Posterior cingulate gyrus (tissue), 11 donors: ENCODE measurements around the gene GDI1.

Experiments
- DNase-seq, 10 donors: peaks; one replicate each; pipeline versions ENCODE4 v3.0.0 to v3.0.0-alpha.2; 2020 to 2021; ENCODE audit warnings: mixed read lengths in 3 of 10
- intact Hi-C: fragments of 100-400 bp; cut with DNase I; formaldehyde crosslinking; loops from one replicate; pipeline ENCODE4 v1.15.1; 2023

The GDI1 gene

GRCh38 chrX:154404625-154405192 lies 32.2 kb upstream of the GDI1 start:
- intact Hi-C loops, result no loop called here
- DNase-seq, result no peak

GRCh38 chrX:154408659-154409221 lies 28.2 kb upstream of the GDI1 start:
- intact Hi-C loops, result no loop called here

GRCh38 chrX:154409222-154409871 lies 27.6 kb upstream of the GDI1 start, which contains the start of gene DNASE1L1:
Gene DNASE1L1 (minus strand): TSS chrX:154409254. CDS start chrX:154405568, 3,686 bp downstream.
- intact Hi-C loops, result no loop called here
- peak in 3 of 10 donors; percentile 24 to 91 (median 37) for DNase-seq

More at GRCh38 chrX:154408659-154409221, 28.2 kb upstream of the GDI1 start:
- no peak for DNase-seq

GRCh38 chrX:154411981-154412340 lies 25.0 kb upstream of the GDI1 start:
- peak in 9 of 10 donors; percentile 25 to 94 (median 60) for DNase-seq
- intact Hi-C loops, result no loop called here

GRCh38 chrX:154412468-154412867 lies 24.5 kb upstream of the GDI1 start:
- intact Hi-C loops, result no loop called here

GRCh38 chrX:154413142-154413541 lies 23.8 kb upstream of the GDI1 start:
- no peak for DNase-seq
- intact Hi-C loops, result no loop called here

More at GRCh38 chrX:154412468-154412867, 24.5 kb upstream of the GDI1 start:
- DNase-seq, result no peak

- intact Hi-C loops, result no loop called here
- no peak for DNase-seq
Measured at GRCh38 chrX:154417157-154417556, 19.8 kb upstream of the GDI1 start.

- DNase-seq, result no peak
- intact Hi-C loops, result no loop called here
Measured at GRCh38 chrX:154419189-154419588, 17.8 kb upstream of the GDI1 start.

GRCh38 chrX:154419688-154420401 lies 17.1 kb upstream of the GDI1 start:
- intact Hi-C loops, result no loop called here
- DNase-seq, result no peak

- intact Hi-C loops, result no loop called here
- no peak for DNase-seq
Measured at GRCh38 chrX:154420402-154420756, 16.6 kb upstream of the GDI1 start.

GRCh38 chrX:154426916-154427770 lies 9.8 kb upstream of the GDI1 start:
- intact Hi-C loops, result no loop called here
- DNase-seq, result no peak

- intact Hi-C loops, result no loop called here
- DNase-seq, result peak; percentile 86 to 99 (median 88)
Measured at GRCh38 chrX:154428176-154429171, 8.5 kb upstream of the GDI1 start, which contains the start of gene ATP6AP1. Gene ATP6AP1 (plus strand): TSS chrX:154428677. CDS start chrX:154428693, 16 bp downstream.

- no peak for DNase-seq
- intact Hi-C loops, result no loop called here
Measured at GRCh38 chrX:154429711-154430110, 7.2 kb upstream of the GDI1 start.

- intact Hi-C loops, result no loop called here
- no peak for DNase-seq
Measured at GRCh38 chrX:154430479-154430878, 6.5 kb upstream of the GDI1 start.

- intact Hi-C loops, result no loop called here
- no peak for DNase-seq
Measured at GRCh38 chrX:154430916-154431315, 6.0 kb upstream of the GDI1 start.

- intact Hi-C loops, result no loop called here
- no peak for DNase-seq
Measured at GRCh38 chrX:154431341-154431740, 5.6 kb upstream of the GDI1 start.

GRCh38 chrX:154432210-154432609 lies 4.7 kb upstream of the GDI1 start:
- intact Hi-C loops, result no loop called here
- DNase-seq, result no peak

GRCh38 chrX:154433605-154434004 lies 3.3 kb upstream of the GDI1 start:
- intact Hi-C loops, result no loop called here
- DNase-seq, result no peak
